HG03378 (cell line): ENCODE results near the gene KCTD2.

Experiments used
- ATAC-seq: cut with Tn5 transposase; IDR thresholded peaks from one replicate; pipeline ENCODE4 v1.9.1; 2021; ENCODE audit warnings: mild to moderate bottlenecking, moderate library complexity; ENCODE audit not compliant: unreplicated experiment

The KCTD2 gene

GRCh38 chr17:75075597-75076336, 28.7 kb downstream of the KCTD2 start:
- ATAC-seq: no peak

DNA sequence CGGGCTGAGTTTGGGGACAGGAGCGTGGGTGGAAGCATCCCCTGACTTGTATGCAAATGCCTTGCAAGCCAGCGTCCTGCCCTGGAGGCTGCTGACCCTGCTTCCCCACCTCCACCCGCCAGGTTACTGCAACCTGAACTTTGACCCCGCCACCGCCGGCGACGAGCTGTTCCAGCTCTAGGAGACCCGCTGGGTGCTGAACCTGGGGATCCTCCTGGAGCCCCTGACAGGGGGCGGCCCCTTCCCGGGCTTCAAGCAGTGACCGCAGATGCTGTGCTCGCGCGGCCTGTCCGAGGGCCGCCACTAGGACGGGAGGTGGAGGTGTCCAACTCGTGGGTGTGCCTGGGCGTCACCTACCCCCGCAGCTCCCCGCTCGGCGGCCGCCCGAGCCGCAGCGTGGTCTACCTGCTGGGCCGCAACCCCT, 30.1 kb downstream of the KCTD2 start:
- no peak for ATAC-seq

DNA sequence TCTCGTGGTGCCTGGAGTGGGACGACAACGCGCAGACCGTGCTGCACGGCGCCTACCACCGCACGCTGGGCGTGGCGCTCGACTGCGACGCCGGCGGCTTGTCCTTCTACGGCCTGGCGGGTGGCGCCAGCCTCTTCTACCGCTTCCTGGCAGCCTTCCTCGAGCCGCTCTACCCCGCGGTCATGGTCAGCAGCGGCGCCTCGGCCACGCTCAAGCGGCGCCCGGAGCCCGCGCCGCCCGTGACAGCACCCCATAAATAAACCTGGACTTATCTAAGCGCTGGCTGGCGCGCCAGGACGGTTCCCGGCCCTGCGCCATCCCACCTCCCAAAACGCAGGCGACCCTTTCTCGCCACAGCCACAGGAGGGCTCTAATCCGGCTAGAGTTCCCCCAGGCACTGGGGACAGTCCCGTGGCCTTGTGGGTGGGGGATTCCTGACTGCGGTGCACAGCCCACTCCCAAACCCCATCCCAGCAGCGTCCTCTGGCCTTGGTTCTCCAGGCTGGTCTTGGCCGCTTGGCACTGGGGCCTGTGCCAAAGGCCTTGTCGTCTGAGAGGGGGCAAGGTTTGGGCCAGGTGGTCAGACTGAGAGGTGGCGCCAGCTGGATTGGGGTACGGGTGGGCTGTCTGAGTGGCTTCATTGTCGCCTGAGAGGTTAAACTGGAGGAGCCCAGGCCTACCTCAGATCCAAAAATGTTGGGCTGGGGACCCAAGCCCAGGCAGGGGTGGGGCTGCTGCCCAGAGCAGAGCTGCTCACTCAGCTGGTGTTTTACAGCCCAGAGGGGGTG, 30.7 kb downstream of the KCTD2 start:
- ATAC-seq: no peak

DNA sequence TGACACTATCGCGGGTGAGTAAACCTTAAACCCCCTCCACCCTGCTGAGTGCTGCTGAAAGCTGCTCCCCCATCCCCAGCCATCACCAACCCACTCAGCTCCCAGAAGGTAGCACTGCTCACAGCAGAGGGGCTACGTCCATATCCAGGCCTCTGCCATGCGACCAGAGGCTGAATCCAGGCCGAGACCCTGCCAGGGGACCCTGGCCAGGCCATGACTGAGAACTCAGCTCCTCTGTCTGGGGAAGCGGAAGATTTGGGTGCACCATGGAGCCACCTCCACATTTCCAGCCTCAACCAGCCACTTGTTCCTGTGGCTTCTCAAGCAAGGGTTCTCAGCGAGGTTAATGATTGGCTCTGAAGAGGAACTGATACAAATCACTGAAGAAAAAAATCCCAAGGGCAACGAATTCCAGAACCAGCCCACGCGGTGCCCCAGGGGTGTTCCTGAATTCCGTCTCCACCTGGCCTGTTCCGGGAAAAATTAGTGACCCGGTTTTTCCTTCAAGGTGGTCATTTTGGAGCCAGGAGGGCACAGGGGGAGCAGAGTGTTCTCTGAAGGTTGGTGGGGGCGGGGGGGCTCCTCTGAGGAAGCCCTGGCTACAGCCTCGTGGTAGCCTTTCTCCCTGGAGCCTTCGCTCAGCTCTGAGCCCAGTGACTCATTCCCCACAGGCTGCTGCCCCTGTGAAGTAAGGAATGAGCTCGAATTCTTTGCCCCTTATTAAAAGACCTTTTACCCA, 31.4 kb downstream of the KCTD2 start:
- no peak for ATAC-seq

GRCh38 chr17:75079023-75079373, 32.0 kb downstream of the KCTD2 start:
- no peak for ATAC-seq

DNA sequence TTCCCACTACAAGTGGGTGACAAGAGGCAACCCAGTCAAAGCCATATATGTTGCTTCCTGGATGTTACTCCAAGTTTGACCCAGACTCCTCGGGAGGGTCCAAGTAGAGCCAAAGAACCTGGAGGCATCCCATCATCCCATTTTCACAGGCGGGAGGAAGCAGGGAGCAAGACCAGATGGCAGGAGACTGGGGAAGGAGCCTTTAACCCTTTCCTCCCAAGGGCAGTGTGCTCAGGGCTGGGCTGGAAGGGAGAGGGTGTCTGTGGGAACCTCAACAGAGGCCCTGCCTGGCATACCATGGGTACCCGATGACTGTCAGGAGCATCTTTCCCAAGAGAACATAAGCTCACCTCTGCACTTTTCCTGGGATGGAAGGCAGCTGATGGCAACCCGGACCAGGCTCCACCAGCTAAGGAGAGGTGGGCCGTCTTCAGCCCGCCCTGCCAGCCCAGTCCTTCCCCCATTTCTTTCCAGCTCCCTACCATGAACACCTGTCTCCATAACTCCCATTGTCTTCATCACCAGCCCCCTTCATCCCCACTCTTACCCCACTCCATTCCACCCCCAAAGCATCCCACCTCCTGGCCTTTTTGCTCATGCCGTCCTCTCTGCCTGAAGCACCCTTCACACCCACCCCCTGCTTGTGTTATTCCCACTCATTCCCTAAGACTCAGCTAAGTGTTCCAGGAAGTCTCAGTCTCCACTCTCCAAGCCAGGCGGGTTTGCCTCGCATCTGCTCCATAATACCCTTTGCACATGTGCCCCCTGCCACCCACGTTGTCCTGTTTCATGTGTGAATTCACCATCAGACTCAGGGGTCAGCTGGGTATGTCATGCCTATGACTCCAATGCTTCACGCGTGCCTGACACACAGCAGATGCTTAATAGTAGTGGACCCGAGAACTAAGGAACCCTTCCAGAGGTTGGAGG, 34.9 kb downstream of the KCTD2 start:
- no peak for ATAC-seq

- ATAC-seq: no peak
Observed at GRCh38 chr17:75082683-75083082, 35.7 kb downstream of the KCTD2 start.

GRCh38 chr17:75084039-75084660, 37.1 kb downstream of the KCTD2 start:
- no peak for ATAC-seq

- no peak for ATAC-seq
Observed at GRCh38 chr17:75086496-75087181, 39.6 kb downstream of the KCTD2 start.

- ATAC-seq: no peak
Observed at GRCh38 chr17:75087182-75087557, 40.1 kb downstream of the KCTD2 start.

GRCh38 chr17:75087558-75088453, 40.8 kb downstream of the KCTD2 start, which contains the start of gene SLC16A5:
Gene SLC16A5, plus strand, starts transcription at chr17:75087954. Its CDS starts 5,683 bp downstream, at chr17:75093637.
- ATAC-seq: no peak

DNA sequence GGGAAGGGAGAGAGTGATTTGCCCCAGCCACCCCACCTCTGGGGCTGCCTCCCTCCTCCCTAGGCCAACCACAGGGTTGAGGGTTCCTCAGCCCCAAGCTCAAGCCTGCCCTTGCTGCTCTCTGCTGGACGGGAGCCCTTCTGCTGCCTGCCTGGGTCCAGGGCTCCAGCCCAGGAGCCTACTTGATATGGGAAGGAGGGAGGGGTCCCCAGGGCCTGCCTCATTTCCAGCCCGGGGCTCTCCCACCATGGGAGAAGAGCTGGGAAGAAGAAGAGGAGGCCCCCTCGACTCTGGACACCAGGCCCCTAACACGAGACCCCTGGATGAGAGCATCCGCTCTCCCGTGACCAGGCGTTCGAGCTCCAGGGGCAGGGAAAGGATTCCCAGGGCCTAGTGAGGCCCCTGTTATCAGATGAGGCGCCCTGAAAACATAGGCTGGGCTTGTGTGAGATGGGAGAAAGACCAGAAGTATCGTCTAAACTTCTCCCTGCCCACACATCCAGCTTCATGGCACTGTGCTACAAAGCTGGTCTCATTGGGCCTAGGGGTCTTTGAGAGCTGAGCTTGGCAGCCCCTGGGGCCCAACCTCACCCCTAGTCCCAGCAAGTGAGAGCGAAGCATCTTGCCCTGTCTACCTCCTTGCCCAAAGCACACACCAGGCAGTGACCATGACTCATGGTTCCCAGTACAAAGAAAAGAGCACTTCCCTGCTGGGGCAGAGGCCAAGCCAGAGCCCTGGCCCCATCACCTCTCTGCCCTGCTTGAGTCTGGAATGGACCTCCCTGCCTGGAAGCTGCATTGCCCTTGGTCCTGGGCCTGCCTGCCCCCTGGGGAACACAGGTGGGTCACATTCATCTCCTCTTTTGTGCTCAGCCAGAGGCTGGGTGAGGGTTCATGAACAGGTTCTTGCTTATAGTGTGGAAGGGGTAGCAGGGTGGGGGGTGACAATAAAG, 41.7 kb downstream of the KCTD2 start:
- ATAC-seq: no peak

DNA sequence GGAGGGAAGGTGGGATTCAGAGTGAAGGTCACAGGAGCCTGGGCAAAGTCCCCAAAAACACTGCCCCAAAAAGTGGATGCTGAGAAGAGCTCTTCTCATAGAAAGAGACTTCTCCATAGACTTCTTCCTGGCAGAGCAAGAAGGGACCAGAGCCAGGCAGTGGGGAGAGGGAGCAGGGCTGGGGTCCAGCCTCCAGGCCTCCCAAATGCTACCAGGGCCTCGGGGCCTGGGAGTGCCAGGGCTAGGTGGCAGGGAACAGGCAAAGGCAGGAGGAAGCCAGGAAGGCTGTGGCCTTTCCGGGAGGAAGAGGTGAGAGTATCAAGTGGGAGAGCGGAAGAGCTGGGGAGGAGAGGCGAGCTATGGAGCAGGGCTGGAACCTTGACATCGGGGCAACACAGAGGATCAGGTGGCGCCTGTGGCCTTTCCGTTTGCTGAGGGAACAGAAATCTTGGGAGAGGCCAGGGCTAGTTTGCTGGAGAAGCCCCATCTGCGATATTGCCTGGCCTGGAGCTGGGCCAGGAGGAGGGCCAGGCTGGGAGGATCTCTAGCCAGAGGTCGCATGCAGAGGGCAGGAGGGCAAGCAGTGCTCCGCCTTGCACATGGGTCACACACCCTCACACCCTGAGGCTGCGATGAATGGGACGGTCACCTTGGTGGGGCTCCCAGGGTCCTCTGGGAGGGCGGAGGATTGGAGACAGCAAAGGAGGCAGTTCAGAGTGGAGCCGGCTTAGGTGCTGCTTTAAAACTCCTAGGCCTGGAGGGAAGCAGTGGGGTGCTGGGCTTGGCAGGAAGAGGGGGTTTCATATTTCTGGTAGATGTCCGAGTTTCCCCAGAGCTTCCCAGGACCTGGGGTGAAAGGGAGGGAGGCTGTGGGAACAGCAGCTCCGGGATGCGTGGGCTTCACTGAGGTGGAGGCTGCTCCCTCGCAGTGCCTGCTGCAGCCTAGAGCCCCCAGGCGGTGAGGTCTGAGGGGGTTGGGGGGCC, 44.1 kb downstream of the KCTD2 start:
- ATAC-seq: no peak

DNA sequence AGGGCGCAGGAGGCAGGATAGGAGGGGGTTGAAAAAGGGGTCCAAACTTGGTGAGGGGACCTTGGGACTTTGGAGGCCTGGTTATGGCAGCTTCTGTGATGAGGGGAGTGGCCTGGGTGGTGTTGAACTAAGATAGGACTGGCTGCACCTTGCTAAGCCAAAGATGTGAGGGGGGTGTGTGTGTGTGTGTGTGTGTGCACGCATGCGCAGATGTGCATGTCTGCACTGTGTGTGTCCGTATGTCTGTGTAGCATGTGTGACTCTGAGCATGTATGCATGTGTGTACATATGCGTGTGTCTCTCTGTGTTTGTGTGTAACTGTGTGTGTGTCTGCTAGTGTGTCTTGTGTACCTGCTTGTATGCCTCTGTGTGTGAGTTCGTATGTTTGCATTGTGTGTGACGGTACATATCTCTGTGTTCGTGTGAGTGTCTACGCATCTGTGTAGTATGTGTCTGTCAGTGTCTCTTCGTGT, 44.9 kb downstream of the KCTD2 start:
- no peak for ATAC-seq

GRCh38 chr17:75093548-75094158, 46.6 kb downstream of the KCTD2 start:
- no peak for ATAC-seq
